HT1080 (cell line): ENCODE measurements around the gene PROX2. TPM values are rescaled to one million over a fixed set of nuclear protein-coding genes. Genes with fewer than 3 reads are reported as not detected.

ENCODE experiments used
- DNase-seq: peaks from one replicate; pipeline ENCODE4 v3.0.0-alpha.2; 2015; ENCODE audit warnings: low read depth
- polyA plus RNA-seq, 2 experiments: library from polyadenylated mRNA; depleted of rRNA; stranded (reverse); fragments of >200 nt; gene quantifications; 2 replicates each; pipeline ENCODE4 v1.2.3, GENCODE V29; 2015
- total RNA-seq: library from RNA; depleted of rRNA; stranded (reverse); fragments of >200 nt; shearing (Covaris generic); gene quantifications from 2 replicates; pipeline ENCODE4 v1.2.3, GENCODE V29; 2014; rRNA removed

The PROX2 gene
- 0.03 TPM in 1 of 2 replicates, not detected in the other for total RNA-seq
- not detected in 2 replicates for polyA plus RNA-seq (2015; cell fraction: cytosol; rRNA removed)
- polyA plus RNA-seq (2015; cell fraction: nucleus; rRNA removed) = not detected in 2 replicates

- no peak for DNase-seq
Observed at GRCh38 chr14:74875941-74876913, at the start of gene PROX2. TSS of gene PROX2 (minus strand) at chr14:74876145. CDS start at chr14:74863834, 12,311 bp downstream.

- no peak for DNase-seq
Observed at GRCh38 chr14:74924061-74924460, 48.1 kb upstream of the PROX2 start.

GRCh38 chr14:74922752-74923401, 46.9 kb upstream of the PROX2 start, which contains the start of gene RPS6KL1:
TSS of gene RPS6KL1 (minus strand) at chr14:74923260. CDS start at chr14:74921541, 1,719 bp downstream.
- DNase-seq = no peak

GRCh38 chr14:74921987-74922751, 46.2 kb upstream of the PROX2 start:
- DNase-seq = no peak

- no peak for DNase-seq
Observed at GRCh38 chr14:74921053-74921620, 45.2 kb upstream of the PROX2 start.

GRCh38 chr14:74920281-74920680, 44.3 kb upstream of the PROX2 start:
- no peak for DNase-seq

GRCh38 chr14:74919421-74920165, 43.6 kb upstream of the PROX2 start:
- DNase-seq = peak; percentile 40

- no peak for DNase-seq
Observed at GRCh38 chr14:74918380-74918779, 42.4 kb upstream of the PROX2 start.

- DNase-seq = no peak
Observed at GRCh38 chr14:74917646-74918081, 41.7 kb upstream of the PROX2 start.

- no peak for DNase-seq
Observed at GRCh38 chr14:74917178-74917543, 41.2 kb upstream of the PROX2 start.

GRCh38 chr14:74915826-74916225, 39.9 kb upstream of the PROX2 start:
- DNase-seq = no peak

- DNase-seq = no peak
Observed at GRCh38 chr14:74915426-74915825, 39.5 kb upstream of the PROX2 start.

GRCh38 chr14:74913986-74914573, 38.1 kb upstream of the PROX2 start:
- DNase-seq = peak; percentile 65

- no peak for DNase-seq
Observed at GRCh38 chr14:74913393-74913910, 37.5 kb upstream of the PROX2 start.

- no peak for DNase-seq
Observed at GRCh38 chr14:74912801-74913200, 36.9 kb upstream of the PROX2 start.

- no peak for DNase-seq
Observed at GRCh38 chr14:74912111-74912510, 36.2 kb upstream of the PROX2 start.

GRCh38 chr14:74911704-74912103, 35.8 kb upstream of the PROX2 start:
- no peak for DNase-seq

- DNase-seq = no peak
Observed at GRCh38 chr14:74911221-74911620, 35.3 kb upstream of the PROX2 start.

- no peak for DNase-seq
Observed at GRCh38 chr14:74910556-74910955, 34.6 kb upstream of the PROX2 start.

GRCh38 chr14:74909911-74910310, 34.0 kb upstream of the PROX2 start:
- no peak for DNase-seq
